Osteocyte (in vitro differentiated cells): ENCODE results near the gene PTPRM. TPM values are rescaled to one million over a fixed set of nuclear protein-coding genes. Genes with fewer than 3 reads are reported as not detected.

Experiments used
- DNase-seq: peaks from one replicate; pipeline ENCODE4 v3.0.0; 2021; ENCODE audit warnings: mixed read lengths; ENCODE audit not compliant: unreplicated experiment; ENCODE audit errors: extremely low spot score
- H3K27ac Mint-ChIP-seq: one replicate; pipeline ENCODE4 v1.8.0; 2021; ENCODE audit warnings: mild to moderate bottlenecking, mixed read lengths; ENCODE audit not compliant: unreplicated experiment
- H3K27me3 Mint-ChIP-seq: one replicate; pipeline ENCODE4 v1.8.0; 2021; ENCODE audit warnings: mixed read lengths; ENCODE audit not compliant: unreplicated experiment
- H3K36me3 Mint-ChIP-seq: one replicate; pipeline ENCODE4 v1.8.0; 2021; ENCODE audit warnings: mixed read lengths; ENCODE audit not compliant: unreplicated experiment
- H3K4me1 Mint-ChIP-seq: one replicate; pipeline ENCODE4 v1.8.0; 2021; ENCODE audit warnings: mixed read lengths; ENCODE audit not compliant: unreplicated experiment
- H3K4me3 Mint-ChIP-seq: one replicate; pipeline ENCODE4 v1.8.0; 2021; ENCODE audit warnings: mild to moderate bottlenecking, moderate library complexity, mixed read lengths; ENCODE audit not compliant: unreplicated experiment
- H3K9me3 Mint-ChIP-seq: one replicate; pipeline ENCODE4 v1.8.0; 2021; ENCODE audit warnings: mixed read lengths; ENCODE audit not compliant: unreplicated experiment
- total RNA-seq: library from RNA; stranded (reverse); gene quantifications from 2 replicates; pipeline ENCODE4 v1.2.1, GENCODE V29; 2021
- TF ChIP-seq, protein P1 (sequence below): fragments of 200-600 bp; sonication (generic); IDR thresholded peaks from 2 replicates; pipeline ENCODE4 v1.5.0; 2021; ENCODE audit warnings: antibody characterized with exemption, mild to moderate bottlenecking, moderate library complexity

PTPRM gene
- total RNA-seq, 1 donor from 2014 or later: 105 TPM

DNA sequence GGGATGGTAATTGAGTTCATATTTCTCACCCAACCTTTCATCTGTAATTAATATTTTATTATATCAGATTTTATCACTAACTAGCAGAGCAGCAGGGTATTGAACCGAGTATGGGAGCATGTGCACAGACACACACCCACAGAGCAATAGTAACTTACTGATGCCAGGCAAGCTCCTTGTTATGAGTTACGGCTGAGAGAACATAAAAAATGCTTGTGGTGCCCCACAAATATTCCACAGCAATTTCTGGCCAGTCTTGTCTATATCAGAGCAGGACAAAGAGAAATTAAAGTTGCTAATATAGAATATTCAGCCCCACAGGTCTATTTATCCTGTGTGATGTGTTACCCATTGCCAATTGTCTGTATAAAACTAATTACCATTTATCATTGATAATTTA, 540.3 kb downstream of the PTPRM start:
- Mint-ChIP-seq H3K4me3 (no peak overlapping the region), H3K36me3 (peaks cover 6% of the 10 kb centered on the region), H3K4me1 (peaks cover 15% of the 10 kb centered on the region), H3K9me3 (peaks cover 4% of the 10 kb centered on the region), H3K27me3 (no peaks in the 10 kb centered on the region), H3K27ac (no peak overlapping the region)
- DNase-seq: no peak
- TF ChIP-seq, protein P1, sequence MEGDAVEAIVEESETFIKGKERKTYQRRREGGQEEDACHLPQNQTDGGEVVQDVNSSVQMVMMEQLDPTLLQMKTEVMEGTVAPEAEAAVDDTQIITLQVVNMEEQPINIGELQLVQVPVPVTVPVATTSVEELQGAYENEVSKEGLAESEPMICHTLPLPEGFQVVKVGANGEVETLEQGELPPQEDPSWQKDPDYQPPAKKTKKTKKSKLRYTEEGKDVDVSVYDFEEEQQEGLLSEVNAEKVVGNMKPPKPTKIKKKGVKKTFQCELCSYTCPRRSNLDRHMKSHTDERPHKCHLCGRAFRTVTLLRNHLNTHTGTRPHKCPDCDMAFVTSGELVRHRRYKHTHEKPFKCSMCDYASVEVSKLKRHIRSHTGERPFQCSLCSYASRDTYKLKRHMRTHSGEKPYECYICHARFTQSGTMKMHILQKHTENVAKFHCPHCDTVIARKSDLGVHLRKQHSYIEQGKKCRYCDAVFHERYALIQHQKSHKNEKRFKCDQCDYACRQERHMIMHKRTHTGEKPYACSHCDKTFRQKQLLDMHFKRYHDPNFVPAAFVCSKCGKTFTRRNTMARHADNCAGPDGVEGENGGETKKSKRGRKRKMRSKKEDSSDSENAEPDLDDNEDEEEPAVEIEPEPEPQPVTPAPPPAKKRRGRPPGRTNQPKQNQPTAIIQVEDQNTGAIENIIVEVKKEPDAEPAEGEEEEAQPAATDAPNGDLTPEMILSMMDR: no peak

DNA sequence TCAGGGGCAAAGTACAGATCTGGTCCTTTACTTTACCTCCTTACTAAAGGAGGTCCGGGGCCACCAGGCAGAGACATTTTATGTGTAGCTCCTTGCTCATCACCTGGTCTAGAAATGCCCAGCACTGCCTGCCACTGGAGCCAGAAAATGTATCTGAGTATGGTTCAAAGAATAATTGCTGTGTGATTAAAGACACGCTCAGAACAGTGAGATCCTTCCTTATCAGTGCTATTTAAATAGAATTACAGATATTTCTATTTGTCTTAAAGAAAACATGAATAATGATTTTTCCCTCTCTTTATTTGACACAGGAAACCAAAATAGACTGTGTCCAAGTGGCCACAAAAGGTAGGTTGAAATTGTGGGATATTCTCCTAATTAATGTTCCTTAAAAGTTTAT, 547.4 kb downstream of the PTPRM start:
- TF ChIP-seq, protein P1: no peak
- no peak overlapping the region for H3K27ac Mint-ChIP-seq
- no peak for DNase-seq
- no peaks in the 10 kb centered on the region for H3K9me3 Mint-ChIP-seq
- no peaks in the 10 kb centered on the region for H3K27me3 Mint-ChIP-seq
- peaks cover 2% of the 10 kb centered on the region for H3K36me3 Mint-ChIP-seq
- H3K4me3 Mint-ChIP-seq: no peak overlapping the region
- peaks cover 8% of the 10 kb centered on the region for H3K4me1 Mint-ChIP-seq

DNA sequence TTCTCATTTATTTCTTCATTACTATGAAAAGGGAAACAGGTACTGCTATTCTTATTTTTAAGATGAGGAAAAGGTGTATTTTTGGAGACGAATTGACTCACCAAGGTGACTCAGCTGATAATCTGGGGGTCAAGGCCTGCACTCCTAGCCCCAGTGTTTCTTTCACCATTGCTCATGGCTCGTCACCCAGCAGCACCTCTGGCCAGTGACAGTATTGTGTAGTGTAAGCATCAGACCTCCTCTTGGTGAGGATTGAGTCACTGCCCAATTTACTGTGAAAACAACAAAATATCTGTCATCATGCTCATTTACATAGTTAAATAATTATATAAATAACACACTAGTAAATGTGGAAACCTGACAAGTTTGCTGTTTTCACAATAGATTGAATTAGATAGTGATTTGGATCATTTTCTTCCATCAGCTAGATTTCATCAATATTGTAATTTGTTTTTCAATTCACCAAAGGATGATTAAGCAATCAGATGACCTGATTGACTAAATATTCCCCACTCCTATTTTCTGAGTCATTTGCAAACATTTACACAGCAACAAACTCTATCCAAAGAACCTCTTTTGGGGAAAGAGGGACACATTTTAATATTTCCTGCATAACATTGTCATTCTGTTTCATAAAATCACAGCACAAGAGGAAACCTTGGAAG, 549.4 kb downstream of the PTPRM start:
- no peak for DNase-seq
- Mint-ChIP-seq H3K27ac (no peak overlapping the region), H3K4me1 (peaks cover 10% of the 10 kb centered on the region), H3K36me3 (peaks cover 2% of the 10 kb centered on the region), H3K4me3 (no peak overlapping the region), H3K27me3 (no peaks in the 10 kb centered on the region), H3K9me3 (no peaks in the 10 kb centered on the region)
- TF ChIP-seq, protein P1: no peak

DNA sequence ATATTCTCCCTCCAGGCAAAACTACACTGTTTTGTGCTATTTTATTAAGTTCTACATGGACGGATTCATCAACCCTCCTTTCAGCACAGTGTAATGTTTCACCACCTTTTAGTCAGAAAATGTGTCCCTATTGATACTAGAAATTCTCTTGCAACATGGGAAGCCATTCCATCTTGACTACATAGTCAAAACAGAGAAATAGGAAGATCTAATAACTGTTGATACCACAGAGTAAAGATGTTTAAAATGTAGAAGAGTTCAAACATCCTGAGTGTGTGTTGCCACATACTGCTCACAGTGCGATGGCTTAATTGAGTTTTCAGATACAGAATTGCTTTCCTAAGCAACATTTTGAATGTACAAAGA, 549.9 kb downstream of the PTPRM start:
- DNase-seq: no peak
- H3K36me3 Mint-ChIP-seq: peaks cover 2% of the 10 kb centered on the region
- no peak overlapping the region for H3K27ac Mint-ChIP-seq
- TF ChIP-seq, protein P1: no peak
- H3K4me1 Mint-ChIP-seq: peaks cover 14% of the 10 kb centered on the region
- H3K9me3 Mint-ChIP-seq: no peaks in the 10 kb centered on the region
- no peaks in the 10 kb centered on the region for H3K27me3 Mint-ChIP-seq
- no peak overlapping the region for H3K4me3 Mint-ChIP-seq

DNA sequence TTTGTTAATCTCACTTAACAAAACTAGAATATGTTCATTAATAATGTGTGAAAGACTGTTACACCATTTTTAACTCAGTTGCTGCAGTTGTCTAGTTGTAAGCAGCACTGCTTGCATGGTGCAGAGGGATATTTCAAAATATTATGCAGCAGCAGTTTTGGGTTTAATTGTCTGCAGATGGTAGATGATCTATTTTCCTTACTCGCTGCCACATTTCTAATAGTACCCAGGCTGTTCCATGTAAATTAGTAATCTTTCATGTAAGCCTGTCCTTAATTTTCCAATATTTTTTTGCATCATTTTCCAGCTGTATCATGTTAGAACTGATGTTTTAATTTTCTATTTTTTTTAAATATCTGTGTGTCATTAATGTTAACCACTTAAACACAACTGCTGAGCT, 554.0 kb downstream of the PTPRM start:
- Mint-ChIP-seq H3K27me3 (no peaks in the 10 kb centered on the region), H3K4me1 (peaks cover 40% of the 10 kb centered on the region), H3K4me3 (no peak overlapping the region), H3K9me3 (no peaks in the 10 kb centered on the region), H3K27ac (no peak overlapping the region), H3K36me3 (peaks cover 2% of the 10 kb centered on the region)
- no peak for DNase-seq
- TF ChIP-seq, protein P1: no peak
